Psoas muscle (tissue), 8 donors: Measurements from ENCODE around the gene SRGAP2B. TPM values are rescaled to one million over a fixed set of nuclear protein-coding genes. Genes with fewer than 3 reads are reported as not detected.
"Not testable (repeated sequence)": the region's sequence is repeated elsewhere in the genome, so short reads cannot be mapped to it uniquely, and the experiment has no call there.

Experiments used
- ATAC-seq, 4 donors: fragments of 200-7000 bp; cut with Tn5 transposase; one replicate each; pipeline ENCODE4 v1.9.1; 2020; ENCODE audit warnings: moderate library complexity in 3 of 4, mild to moderate bottlenecking in 2 of 4
- DNase-seq, 2 donors: peaks; one replicate each; pipeline ENCODE4 v3.0.0-alpha.2; 2020
- H3K27ac ChIP-seq: fragments of 200-600 bp; one replicate; pipeline ENCODE4 v1.8.0; 2022
- H3K27me3 ChIP-seq, 3 donors: fragments of 200-600 bp in 1 of 3; one replicate each; pipeline versions ENCODE4 v1.6.1 to v1.8.0; 2013 to 2022; ENCODE audit warnings: low read length in 2 of 3, mild to moderate bottlenecking in 2 of 3, moderate library complexity in 1 of 3; ENCODE audit not compliant: insufficient read depth in 3 of 3
- H3K36me3 ChIP-seq, 2 donors: fragments of 200-600 bp in 1 of 2; one replicate each; pipeline versions ENCODE4 v1.6.1 to v1.8.0; 2013 to 2022; ENCODE audit warnings: low read depth in 1 of 2, mild to moderate bottlenecking in 1 of 2, moderate library complexity in 1 of 2; ENCODE audit not compliant: insufficient read depth in 1 of 2
- H3K4me1 ChIP-seq: fragments of 200-600 bp; one replicate; pipeline ENCODE4 v1.8.0; 2022
- H3K4me3 ChIP-seq: fragments of 200-600 bp; one replicate; pipeline ENCODE4 v1.8.0; 2022; ENCODE audit warnings: mild to moderate bottlenecking
- H3K9me3 ChIP-seq: fragments of 200-600 bp; one replicate; pipeline ENCODE4 v1.8.0; 2022
- WGBS, 3 donors: extraction: QIAGEN DNeasy Blood & Tissue Kit; methylation state at CpG; one replicate each; pipeline versions ENCODE4 v1.1.6 to v1.1.7; 2013; 5-methylcytosine and 5-hydroxymethylcytosine counted together
- intact Hi-C, 2 donors: fragments of 100-400 bp; cut with DNase I; formaldehyde crosslinking; loops; one replicate each; pipeline versions ENCODE4 v1.11.0 to v1.14.2; 2022
- polyA plus RNA-seq, 3 donors: library from polyadenylated mRNA; stranded (reverse); fragments of 200-250 nt; gene quantifications; one replicate each; pipeline ENCODE4 v1.2.3, GENCODE V29; 2013
- total RNA-seq, 4 donors: library from RNA; stranded (reverse); fragmentation: NEBNext Ultra II Directional in 2 of 4; extraction: Animal tissue kit (Norgen Biotek cat#: 25700) in 2 of 4; gene quantifications; one replicate each; pipeline versions ENCODE4 v1.2.1 to v1.2.4, GENCODE V29; 2021 to 2023
- donor health status: healthy with polysubstance abuse.
- donor health status: DM: no; HTN: no; CAD: no; lungs with moderate emphysema.
- donor health status: Bipolar disorder and iron deficiency.
- donor health status: healthy.
- donor health status: DM: yes; HTN: yes; CAD: no.
- donor health status: DM: no; HTN: no; CAD: no.
- donor health status: DM: no; HTN: no; CAD: no.
- donor health status: DM: yes; HTN: yes; CAD: no.

SRGAP2B gene
- total and polyA plus RNA-seq, 7 donors: 2.3 to 12.5 (median 3.8) TPM

GRCh38 chr1:145008388-145008787, 86.7 kb downstream of the SRGAP2B start:
- H3K4me3 ChIP-seq, H3K36me3 ChIP-seq, H3K27me3 ChIP-seq, H3K27ac ChIP-seq, intact Hi-C loops, H3K9me3 ChIP-seq, DNase-seq, H3K4me1 ChIP-seq, ATAC-seq: not testable (repeated sequence)
- no CpG with 5 or more reads among the region's 4 CpGs for whole genome bisulfite sequencing, 3 donors

GRCh38 chr1:145005142-145005541, 90.0 kb downstream of the SRGAP2B start:
- H3K27ac ChIP-seq, H3K9me3 ChIP-seq, ATAC-seq, H3K4me3 ChIP-seq, H3K27me3 ChIP-seq, DNase-seq, H3K36me3 ChIP-seq, H3K4me1 ChIP-seq, intact Hi-C loops: not testable (repeated sequence)
- 65 to 82% (median 74%) methylated on average over 2 of the region's 3 CpGs for WGBS, 3 donors

GRCh38 chr1:145001381-145001780, 93.7 kb downstream of the SRGAP2B start:
- H3K36me3 ChIP-seq, DNase-seq, H3K4me3 ChIP-seq, ATAC-seq, H3K4me1 ChIP-seq, H3K27me3 ChIP-seq, intact Hi-C loops, H3K9me3 ChIP-seq, H3K27ac ChIP-seq: not testable (repeated sequence)
- 95 to 100% (median 96%) methylated on average over 2 to 3 of the region's 3 CpGs for WGBS, 3 donors

- intact Hi-C loops, ATAC-seq, H3K27me3 ChIP-seq, H3K36me3 ChIP-seq, DNase-seq, H3K27ac ChIP-seq, H3K4me1 ChIP-seq, H3K4me3 ChIP-seq, H3K9me3 ChIP-seq: not testable (repeated sequence)
- no CpG with 5 or more reads among the region's 4 CpGs for WGBS, 3 donors
Measured at GRCh38 chr1:145000743-145001326, 94.3 kb downstream of the SRGAP2B start.

- intact Hi-C loops, H3K4me3 ChIP-seq, ATAC-seq, H3K9me3 ChIP-seq, H3K27ac ChIP-seq, H3K36me3 ChIP-seq, H3K27me3 ChIP-seq, DNase-seq, H3K4me1 ChIP-seq: not testable (repeated sequence)
- WGBS, 3 donors: no CpG with 5 or more reads among the region's 5 CpGs
Measured at GRCh38 chr1:145000074-145000742, 94.9 kb downstream of the SRGAP2B start.

GRCh38 chr1:144998981-144999273, 96.2 kb downstream of the SRGAP2B start:
- H3K27me3 ChIP-seq, H3K4me1 ChIP-seq, H3K4me3 ChIP-seq, DNase-seq, ATAC-seq, H3K9me3 ChIP-seq, intact Hi-C loops, H3K27ac ChIP-seq, H3K36me3 ChIP-seq: not testable (repeated sequence)
- 73 to 94% (median 89%) methylated on average over 1 of the region's 2 CpGs for WGBS, 3 donors

GRCh38 chr1:144998134-144998980, 96.8 kb downstream of the SRGAP2B start:
- H3K27me3 ChIP-seq, DNase-seq, H3K4me1 ChIP-seq, H3K4me3 ChIP-seq, H3K9me3 ChIP-seq, H3K27ac ChIP-seq, intact Hi-C loops, H3K36me3 ChIP-seq: not testable (repeated sequence)
- 59 to 74% (median 60%) methylated on average over 3 of the region's 5 CpGs for WGBS, 3 donors
- peak in 1 of 4 donors; percentile 67 for ATAC-seq

- DNase-seq, H3K27ac ChIP-seq, intact Hi-C loops, H3K9me3 ChIP-seq, H3K4me3 ChIP-seq, H3K4me1 ChIP-seq, H3K36me3 ChIP-seq, H3K27me3 ChIP-seq: not testable (repeated sequence)
- ATAC-seq: peak in 3 of 4 donors; percentile 49 to 75 (median 50)
Measured at GRCh38 chr1:144995833-144996410, 99.2 kb downstream of the SRGAP2B start.

GRCh38 chr1:144992915-144993314, 102.2 kb downstream of the SRGAP2B start:
- 73 to 89% (median 74%) methylated on average over 1 of the region's 1 CpG for WGBS, 3 donors
- intact Hi-C loops, H3K36me3 ChIP-seq, H3K27me3 ChIP-seq, H3K27ac ChIP-seq, ATAC-seq, DNase-seq, H3K9me3 ChIP-seq, H3K4me3 ChIP-seq, H3K4me1 ChIP-seq: not testable (repeated sequence)

GRCh38 chr1:144990611-144991010, 104.5 kb downstream of the SRGAP2B start:
- ATAC-seq, H3K9me3 ChIP-seq, intact Hi-C loops, H3K4me3 ChIP-seq, H3K4me1 ChIP-seq, DNase-seq, H3K27me3 ChIP-seq, H3K36me3 ChIP-seq, H3K27ac ChIP-seq: not testable (repeated sequence)
- 98 to 100% (median 99%) methylated on average over 4 to 12 of the region's 29 CpGs for WGBS, 3 donors

- intact Hi-C loops, H3K27ac ChIP-seq, H3K36me3 ChIP-seq, DNase-seq, H3K27me3 ChIP-seq, H3K9me3 ChIP-seq, H3K4me1 ChIP-seq, H3K4me3 ChIP-seq: not testable (repeated sequence)
- ATAC-seq: peak in 1 of 4 donors; percentile 36
- WGBS, 3 donors: no CpG with 5 or more reads among the region's 2 CpGs
Measured at GRCh38 chr1:144987131-144987530, 108.0 kb downstream of the SRGAP2B start.
